ENCODE measurements around the gene SLC10A6.

GRCh38 chr4:86833615-86834014, 15.6 kb downstream of the SLC10A6 start:
- TF ChIP-seq MAZ (IDR thresholded peaks at IDR 0.05; ENCODE audit: borderline replicate concordance, low read depth, low read length) (no peak), CTCF (IDR thresholded peaks at IDR 0.05) (no peak), JUNB (IDR thresholded peaks at IDR 0.05) (no peak), USF2 (IDR thresholded peaks at IDR 0.05) (no peak), MAX (IDR thresholded peaks at IDR 0.05) (no peak), MYC (IDR thresholded peaks at IDR 0.05; ENCODE audit: borderline replicate concordance, low read length) (no peak), HDAC2 (IDR thresholded peaks at IDR 0.05) (no peak), EP300 (IDR thresholded peaks at IDR 0.05) (no peak), HOXA7 (CRISPR knock-in tag; IDR thresholded peaks at IDR 0.05) (no peak), POLR2A (IDR thresholded peaks at IDR 0.05; ENCODE audit: low read length) (no peak), RFX5 (IDR thresholded peaks at IDR 0.05) (no peak), HMGXB4 (CRISPR knock-in tag; IDR thresholded peaks at IDR 0.05; ENCODE audit: borderline replicate concordance) (no peak), RNF2 (IDR thresholded peaks at IDR 0.05; ENCODE audit: borderline replicate concordance, low read depth) (no peak)
